IMR-90 (cell line): ENCODE data around the gene SYNE3. TPM values are rescaled to one million over a fixed set of nuclear protein-coding genes. Genes with fewer than 3 reads are reported as not detected.

Experiments used
- ATAC-seq: fragments of 200-7000 bp; cut with Tn5 transposase; 2 replicates; pipeline ENCODE4 v1.9.1; 2020; ENCODE audit warnings: low read depth, mild to moderate bottlenecking, moderate library complexity
- BruUV-seq: library from RNA; stranded (reverse); fragments of 400-500 nt; replicated peaks from 2 replicates; lab custom pipeline; 2021; lab: Mats Ljungman, UMichigan
- CTCF ChIA-PET: fragments of 300-600 bp; formaldehyde crosslinking; extraction: SDS; loops from one replicate; lab custom pipeline; 2021; ENCODE audit warnings: antibody characterized with exemption; lab: Yijun Ruan, JAX
- POLR2A ChIA-PET: fragments of 300-600 bp; sonication (Branson Sonifier 250); formaldehyde crosslinking; loops from one replicate; lab custom pipeline; 2022; ENCODE audit warnings: antibody characterized with exemption; ENCODE audit not compliant: unreplicated experiment; lab: Charles Lee
- DNase-seq: peaks from one replicate; pipeline ENCODE4 v3.0.0; 2013
- H2AFZ ChIP-seq: replicated peaks from 2 replicates; pipeline ENCODE3; 2013; ENCODE audit warnings: low read length, mild to moderate bottlenecking; ENCODE audit not compliant: poor library complexity
- H2AK5ac ChIP-seq: 2 replicates; pipeline ENCODE4 v1.6.1; 2013; ENCODE audit warnings: low read depth, low read length, inconsistent platforms
- H2AK9ac ChIP-seq: replicated peaks from 2 replicates; pipeline ENCODE3; 2013; ENCODE audit warnings: mild to moderate bottlenecking, low read depth, low read length, moderate library complexity; ENCODE audit not compliant: poor library complexity
- H2BK120ac ChIP-seq: 2 replicates; pipeline ENCODE4 v1.6.1; 2013; ENCODE audit warnings: low read depth, low read length, inconsistent platforms
- H2BK15ac ChIP-seq: 3 replicates; pipeline ENCODE4 v1.6.1; 2013; ENCODE audit warnings: low read depth, low read length, inconsistent platforms
- H2BK20ac ChIP-seq: 2 replicates; pipeline ENCODE4 v1.6.1; 2013; ENCODE audit warnings: low read depth, mild to moderate bottlenecking, inconsistent platforms, low read length, moderate library complexity
- H2BK5ac ChIP-seq: 2 replicates; pipeline ENCODE4 v1.6.1; 2013; ENCODE audit warnings: mild to moderate bottlenecking, low read depth, low read length, inconsistent platforms; ENCODE audit not compliant: poor library complexity, severe bottlenecking
- H3K14ac ChIP-seq: replicated peaks from 2 replicates; pipeline ENCODE4 v1.6.1; 2013; ENCODE audit warnings: low read depth, low read length, inconsistent platforms
- H3K18ac ChIP-seq: 2 replicates; pipeline ENCODE4 v1.6.1; 2013; ENCODE audit warnings: low read depth, low read length, control low read depth
- H3K23ac ChIP-seq: 2 replicates; pipeline ENCODE4 v1.6.1; 2013; ENCODE audit warnings: low read depth, low read length, inconsistent platforms
- H3K27ac ChIP-seq: 2 replicates; pipeline ENCODE4 v1.5.1; 2013; ENCODE audit warnings: mild to moderate bottlenecking, control low read depth, low read length; ENCODE audit not compliant: insufficient read depth
- H3K27me3 ChIP-seq: 2 replicates; pipeline ENCODE4 v1.6.1; 2013; ENCODE audit warnings: low read length; ENCODE audit not compliant: control insufficient read depth, insufficient read depth
- H3K36me3 ChIP-seq: 2 replicates; pipeline ENCODE4 v1.6.1; 2013; ENCODE audit warnings: low read length, mixed read lengths; ENCODE audit not compliant: control insufficient read depth, insufficient read depth
- H3K4ac ChIP-seq: 2 replicates; pipeline ENCODE4 v1.6.1; 2013; ENCODE audit warnings: low read depth, low read length, inconsistent platforms
- H3K4me1 ChIP-seq: 2 replicates; pipeline ENCODE4 v1.6.1; 2013; ENCODE audit warnings: low read length, mixed read lengths; ENCODE audit not compliant: control insufficient read depth, insufficient read depth
- H3K4me2 ChIP-seq: 2 replicates; pipeline ENCODE4 v1.6.1; 2013; ENCODE audit warnings: low read depth, mild to moderate bottlenecking, control low read depth, low read length, moderate library complexity
- H3K4me3 ChIP-seq: 2 replicates; pipeline ENCODE4 v1.5.1; 2013; ENCODE audit warnings: low read depth, mild to moderate bottlenecking, control low read depth, low read length, moderate library complexity; ENCODE audit not compliant: insufficient read depth
- H3K56ac ChIP-seq: 2 replicates; pipeline ENCODE4 v1.6.1; 2013; ENCODE audit warnings: low read length, inconsistent platforms; ENCODE audit not compliant: insufficient read depth; ENCODE audit errors: extremely low read depth
- H3K79me1 ChIP-seq, 2 experiments: 2 replicates each; pipeline ENCODE4 v1.6.1; 2013; ENCODE audit warnings: low read length in 2 of 2, inconsistent platforms in 1 of 2, low read depth in 1 of 2
- H3K9ac ChIP-seq: 2 replicates; pipeline ENCODE4 v1.6.1; 2013; ENCODE audit warnings: low read depth, low read length, control low read depth
- H3K9me1 ChIP-seq: 2 replicates; pipeline ENCODE4 v1.6.1; 2013; ENCODE audit warnings: low read length, inconsistent platforms; ENCODE audit not compliant: insufficient read depth
- H3K9me3 ChIP-seq: 2 replicates; pipeline ENCODE4 v1.6.1; 2013; ENCODE audit warnings: low read length; ENCODE audit not compliant: control insufficient read depth, insufficient read depth
- H4K20me1 ChIP-seq: 2 replicates; pipeline ENCODE4 v1.6.1; 2013; ENCODE audit warnings: low read length, inconsistent platforms; ENCODE audit not compliant: insufficient read depth
- H4K5ac ChIP-seq: 2 replicates; pipeline ENCODE4 v1.6.1; 2013; ENCODE audit warnings: mild to moderate bottlenecking, low read depth, low read length, control low read depth
- H4K8ac ChIP-seq, 2 experiments: 2 replicates each; pipeline ENCODE4 v1.6.1; 2013; ENCODE audit warnings: low read depth in 2 of 2, low read length in 2 of 2, control low read depth in 1 of 2, inconsistent platforms in 1 of 2
- H4K91ac ChIP-seq: 2 replicates; pipeline ENCODE4 v1.6.1; 2013; ENCODE audit warnings: low read depth, low read length, inconsistent platforms; ENCODE audit not compliant: insufficient read depth
- BHLHE40 ChIP-seq: fragments of 150-350 bp; IDR thresholded peaks from 2 replicates; pipeline ENCODE4 v1.6.1; 2016; ENCODE audit warnings: mild to moderate bottlenecking, low read depth, low read length
- CEBPB ChIP-seq: IDR thresholded peaks from 2 replicates; pipeline ENCODE4 v1.6.1; 2012; ENCODE audit warnings: low read depth, low read length, improper control_type of control experiment
- CHD1 ChIP-seq: IDR thresholded peaks from 2 replicates; pipeline ENCODE4 v1.6.1; 2012; ENCODE audit warnings: low read depth, low read length, improper control_type of control experiment
- CTCF ChIP-seq: conservative IDR thresholded peaks from 2 replicates; pipeline ENCODE4 v1.5.1; 2012; ENCODE audit warnings: mild to moderate bottlenecking, low read depth, low read length, improper control_type of control experiment
- ELK1 ChIP-seq: fragments of 150-350 bp; IDR thresholded peaks from 2 replicates; pipeline ENCODE4 v1.6.1; 2016; ENCODE audit warnings: low read depth, mild to moderate bottlenecking, low read length, moderate library complexity, borderline replicate concordance
- FOS ChIP-seq: fragments of 150-350 bp; IDR thresholded peaks from 2 replicates; pipeline ENCODE4 v1.6.1; 2016; ENCODE audit warnings: low read depth, low read length
- MAFK ChIP-seq: IDR thresholded peaks from 2 replicates; pipeline ENCODE4 v1.6.1; 2012; ENCODE audit warnings: low read depth, low read length, improper control_type of control experiment
- MAZ ChIP-seq: IDR thresholded peaks from 2 replicates; pipeline ENCODE4 v1.6.1; 2012; ENCODE audit warnings: low read depth, mild to moderate bottlenecking, low read length, improper control_type of control experiment, moderate library complexity, borderline replicate concordance
- MXI1 ChIP-seq: IDR thresholded peaks from 2 replicates; pipeline ENCODE4 v1.6.1; 2012; ENCODE audit warnings: low read depth, mild to moderate bottlenecking, low read length, moderate library complexity, borderline replicate concordance
- NFE2L2 ChIP-seq: fragments of 150-350 bp; IDR thresholded peaks from 2 replicates; pipeline ENCODE4 v1.6.1; 2016; ENCODE audit warnings: low read depth, mild to moderate bottlenecking, low read length
- POLR2A ChIP-seq: IDR thresholded peaks from 2 replicates; pipeline ENCODE4 v1.6.1; 2012; ENCODE audit warnings: mild to moderate bottlenecking, low read depth, low read length
- RAD21 ChIP-seq: IDR thresholded peaks from 2 replicates; pipeline ENCODE4 v1.6.1; 2012; ENCODE audit warnings: low read length, improper control_type of control experiment
- RCOR1 ChIP-seq: IDR thresholded peaks from 2 replicates; pipeline ENCODE4 v1.6.1; 2012; ENCODE audit warnings: mild to moderate bottlenecking, low read length, improper control_type of control experiment; ENCODE audit not compliant: insufficient replicate concordance
- RFX5 ChIP-seq: IDR thresholded peaks from 2 replicates; pipeline ENCODE4 v1.8.0; 2012; ENCODE audit warnings: low read depth, mild to moderate bottlenecking, low read length, moderate library complexity
- SMC3 ChIP-seq: fragments of 150-350 bp; IDR thresholded peaks from 2 replicates; pipeline ENCODE4 v1.6.1; 2016; ENCODE audit warnings: low read depth, mild to moderate bottlenecking, antibody characterized with exemption, low read length, moderate library complexity
- USF2 ChIP-seq: fragments of 150-350 bp; IDR thresholded peaks from 2 replicates; pipeline ENCODE4 v1.6.1; 2017; ENCODE audit warnings: mild to moderate bottlenecking, antibody characterized with exemption, low read length, low read depth
- WGBS, 2 experiments: methylation state at CpG; one replicate each; pipeline versions ENCODE4 v1.1.5 to v1.1.7; 2013; ENCODE audit warnings: missing lambda C conversion rate in 2 of 2; ENCODE audit not compliant: insufficient read length in 1 of 2; ENCODE audit errors: extremely low coverage in 2 of 2; 5-methylcytosine and 5-hydroxymethylcytosine counted together
- dilution Hi-C: fragments of 300-500 bp; cut with HindIII; formaldehyde crosslinking; loops from one replicate; pipeline ENCODE4 v1.14.3; 2018; ENCODE audit warnings: low sequenced_read_pairs; ENCODE audit not compliant: unreplicated experiment
- in situ Hi-C: fragments of 300-500 bp; cut with MboI; formaldehyde crosslinking; loops from 3 replicates; pipeline ENCODE4 v1.14.3; 2019; ENCODE audit warnings: low sequenced_read_pairs, inconsistent platforms, mixed read lengths
- intact Hi-C: fragments of 100-400 bp; cut with micrococcal nuclease; formaldehyde crosslinking; loops from 2 replicates; pipeline ENCODE4 v1.10.0; 2022
- polyA plus RNA-seq, 3 experiments: library from polyadenylated mRNA; depleted of rRNA; stranded (reverse); fragments of >200 nt; gene quantifications; 2 replicates each; pipeline ENCODE4 v1.2.3, GENCODE V29; 2012; ENCODE audit warnings: low replicate concordance in 1 of 3
- total RNA-seq: library from RNA; depleted of rRNA; stranded (reverse); fragments of >200 nt; gene quantifications from 2 replicates; pipeline ENCODE4 v1.2.3, GENCODE V29; 2012

Gene SYNE3
- total and polyA plus RNA-seq, 2 of the 4 experiments (the other 2 are of a cell fraction), result 2.9 to 5.0 TPM

GRCh38 chr14:95540236-95540855 is 23.9 kb upstream of the SYNE3 start:
- no peak overlapping the region for H3K56ac ChIP-seq
- H2BK5ac ChIP-seq, result no peak overlapping the region
- H3K4me3 ChIP-seq, result no peak overlapping the region
- ChIA-PET POLR2A (no interaction called here), CTCF (interaction anchor here (0.6 kb wide), 2 partner anchors 575 to 628 kb away, joined by 6 to 8 read pairs; no protein-coding TSS in a partner anchor)
- intact Hi-C loops (no loop called here), dilution Hi-C loops (no loop called here), in situ Hi-C loops (loop anchor here (10.0 to 25.0 kb wide), 2 partner anchors 554 to 722 kb away; partner anchors contain the start of gene BDKRB1)
- WGBS, 2 experiments, result no CpG with 5 or more reads among the region's 6 CpGs
- H4K91ac ChIP-seq, result no peak overlapping the region
- no peak overlapping the region for H4K8ac ChIP-seq
- no peak overlapping the region for H2AK9ac ChIP-seq
- no TSS peak for BruUV-seq
- peaks cover 2% of the 10 kb centered on the region; the same call in 1 of the 2 replicates for H3K36me3 ChIP-seq
- H3K23ac ChIP-seq, result no peak overlapping the region
- no peak overlapping the region for H2AFZ ChIP-seq
- no peaks in the 10 kb centered on the region for H3K27me3 ChIP-seq
- H3K4me1 ChIP-seq, result 0 out of 2 replicates have a peak, but pooled peaks cover 7% of the 10 kb centered on the region
- peaks cover 45 to 66% of the 10 kb centered on the region in 2 experiments for H3K79me1 ChIP-seq
- no peak overlapping the region for H2BK120ac ChIP-seq
- no peak overlapping the region for H2BK15ac ChIP-seq
- H3K9ac ChIP-seq, result no peak overlapping the region
- peaks cover 14% of the 10 kb centered on the region for H3K9me1 ChIP-seq
- no peak for TF ChIP-seq ELK1
- TF ChIP-seq RAD21, result no peak
- no peak for TF ChIP-seq BHLHE40
- TF ChIP-seq MAFK, result no peak
- TF ChIP-seq RFX5, result no peak
- TF ChIP-seq CEBPB, result no peak
- TF ChIP-seq CTCF, result no peak
- TF ChIP-seq MXI1, result no peak
- TF ChIP-seq RCOR1, result no peak
- TF ChIP-seq MAZ, result no peak
- TF ChIP-seq USF2, result no peak
- TF ChIP-seq NFE2L2, result no peak
- TF ChIP-seq FOS, result no peak
- TF ChIP-seq CHD1, result no peak
- TF ChIP-seq POLR2A, result no peak
- no peak for TF ChIP-seq SMC3
- H3K4me2 ChIP-seq, result no peak overlapping the region
- no peak overlapping the region; the same call in 1 of the 2 replicates for H2AK5ac ChIP-seq
- DNase-seq (no peak), ATAC-seq (no peak)
- peaks cover 42% of the 10 kb centered on the region for H4K20me1 ChIP-seq
- no peak overlapping the region for H4K5ac ChIP-seq
- H3K9me3 ChIP-seq, result no peaks in the 10 kb centered on the region
- no peak overlapping the region for H2BK20ac ChIP-seq
- H3K14ac ChIP-seq, result no peak overlapping the region
- no peak overlapping the region for H3K27ac ChIP-seq
- H3K18ac ChIP-seq, result no peak overlapping the region
- no peak overlapping the region for H3K4ac ChIP-seq
